NCI-H1417 treated with DMSO at 0.1 percent for 48 hours (cell line): ENCODE data around the gene ANKS1B.
"Not testable (repeated sequence)": the region's sequence is repeated elsewhere in the genome, so short reads cannot be mapped to it uniquely, and the experiment has no call there.

Experiments
- DNase-seq: peaks from one replicate; lab custom pipeline; 2025; lab: John Stamatoyannopoulos, UW

The ANKS1B gene

DNA sequence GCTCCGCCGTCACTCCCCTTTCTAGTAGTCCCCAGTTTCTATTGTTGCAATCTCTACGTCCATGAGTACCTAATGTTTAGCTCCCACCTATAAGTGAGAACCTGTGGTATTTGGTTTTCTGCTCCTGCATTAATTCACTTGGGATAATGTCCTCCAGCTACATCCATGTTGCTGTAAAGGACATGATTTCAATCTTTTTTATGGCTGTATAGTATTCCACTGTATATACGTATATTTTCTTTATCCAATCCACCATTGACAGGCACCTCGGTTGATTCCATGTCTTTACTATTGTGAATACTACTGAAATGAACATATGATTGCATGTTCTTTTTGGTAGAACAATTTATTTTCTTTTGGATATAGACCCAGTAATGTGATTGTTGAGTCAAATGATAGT, 114.7 kb downstream of the ANKS1B start:
- no peak for DNase-seq

DNA sequence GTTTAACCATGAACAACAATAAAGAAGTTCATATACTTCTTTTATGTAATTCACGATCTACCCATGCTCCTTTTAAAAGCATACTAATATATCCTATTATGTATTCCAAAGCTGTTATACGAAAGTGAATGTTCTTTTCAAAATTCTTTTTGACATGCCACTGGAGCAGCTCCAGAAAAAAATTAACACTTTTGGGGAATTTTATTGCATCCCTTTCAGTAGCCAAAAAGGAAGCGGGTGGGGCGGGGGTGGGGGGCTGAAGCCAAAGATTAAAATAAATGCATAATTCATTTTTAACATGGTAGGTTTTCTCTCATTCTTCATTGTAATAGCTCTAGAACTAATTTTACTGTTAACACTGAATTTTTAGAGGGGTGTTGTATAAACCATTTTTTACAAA, 123.0 kb downstream of the ANKS1B start:
- DNase-seq: no peak

DNA sequence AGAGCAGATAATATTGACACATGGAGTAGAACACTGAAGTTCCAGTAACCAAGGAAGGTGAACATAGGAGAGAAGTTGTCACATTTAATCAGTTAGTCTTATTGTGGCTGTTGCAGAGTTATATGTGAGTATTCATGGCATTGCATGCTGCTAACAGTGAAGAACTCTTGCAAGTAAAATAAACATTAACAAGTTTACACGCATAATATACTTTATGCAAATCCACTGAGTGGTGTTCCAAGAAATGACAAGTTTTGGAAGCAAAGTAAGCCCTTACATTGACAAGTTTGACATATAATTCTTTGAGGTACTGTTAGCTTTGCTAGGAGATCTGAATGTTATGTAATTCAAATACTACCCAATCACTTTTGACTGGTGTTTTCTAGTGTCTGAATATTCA, 125.6 kb downstream of the ANKS1B start:
- no peak for DNase-seq

DNA sequence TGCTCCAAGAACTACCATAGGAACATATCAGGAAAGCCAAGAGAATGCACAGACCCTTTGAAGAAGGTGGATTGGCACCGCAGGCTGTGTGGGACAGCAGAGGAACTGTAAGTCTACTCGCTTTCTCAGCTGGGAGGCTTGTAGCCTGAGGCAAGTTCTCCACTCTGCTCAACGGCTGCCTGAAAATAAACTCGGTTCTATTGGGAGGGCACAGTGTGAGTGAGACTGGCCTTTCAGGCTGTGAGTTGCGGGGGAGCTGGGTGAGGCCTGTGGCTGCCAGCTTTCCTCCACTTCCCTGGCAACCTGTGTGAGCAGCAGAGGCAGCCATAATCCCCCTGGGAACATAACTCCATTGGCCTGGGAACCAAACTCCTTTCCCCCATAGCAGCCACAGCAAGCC, 132.1 kb downstream of the ANKS1B start:
- DNase-seq: no peak

DNA sequence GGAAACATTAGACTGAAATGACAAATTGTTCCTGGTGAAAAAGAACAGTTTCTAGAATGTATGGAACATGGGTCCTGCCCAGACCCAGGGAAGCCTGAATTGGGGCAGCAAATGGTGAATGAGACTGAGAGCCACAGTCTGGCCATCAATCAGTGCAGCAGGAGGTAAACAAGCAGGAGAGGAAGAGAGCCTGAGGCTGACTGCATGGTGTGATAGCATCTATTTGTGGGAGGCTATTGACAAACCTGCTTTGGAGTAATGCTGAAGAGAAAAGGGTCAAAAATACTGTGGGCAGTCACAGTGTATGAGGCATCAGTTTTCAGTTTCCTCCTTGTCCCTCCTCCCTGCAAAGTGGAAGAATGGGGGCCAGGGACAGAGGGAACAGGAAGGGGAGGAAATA, 136.8 kb downstream of the ANKS1B start:
- no peak for DNase-seq

DNA sequence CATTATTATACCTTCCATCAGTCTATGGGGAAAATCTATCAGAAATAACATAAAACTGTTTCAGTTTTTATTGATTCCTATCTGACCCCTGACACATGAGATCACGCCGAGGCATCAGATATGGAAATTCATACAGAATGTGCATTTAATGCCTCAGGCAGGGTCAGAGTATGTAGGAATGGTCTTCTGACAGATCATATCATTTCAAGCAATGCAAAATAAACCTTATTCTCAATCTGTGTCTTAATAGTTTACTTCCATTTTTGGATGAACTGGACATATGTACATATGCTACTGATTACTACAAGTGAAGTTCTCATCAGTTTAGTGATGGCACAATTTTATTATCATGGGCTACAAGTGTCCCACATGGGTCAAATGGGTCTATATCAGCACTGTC, 150.0 kb downstream of the ANKS1B start:
- DNase-seq: no peak

DNA sequence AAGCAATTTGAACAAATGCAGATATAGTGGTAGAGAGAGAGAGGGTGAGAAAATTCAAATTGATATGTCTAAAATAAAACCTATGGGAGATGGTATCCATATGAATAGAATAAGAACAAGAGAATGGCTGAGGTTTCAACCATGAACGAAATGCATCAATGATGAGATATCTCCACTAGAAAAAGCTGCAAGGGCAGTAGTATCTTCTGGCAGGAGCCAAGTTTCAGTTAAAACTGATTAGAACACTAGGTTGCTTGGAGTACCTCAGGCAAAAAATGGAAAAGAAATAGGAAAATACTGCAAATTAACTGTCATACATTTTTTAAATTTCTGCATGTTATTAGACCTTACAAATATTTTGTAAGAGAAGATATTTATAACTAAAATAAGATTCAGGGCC, 151.3 kb downstream of the ANKS1B start:
- no peak for DNase-seq

DNA sequence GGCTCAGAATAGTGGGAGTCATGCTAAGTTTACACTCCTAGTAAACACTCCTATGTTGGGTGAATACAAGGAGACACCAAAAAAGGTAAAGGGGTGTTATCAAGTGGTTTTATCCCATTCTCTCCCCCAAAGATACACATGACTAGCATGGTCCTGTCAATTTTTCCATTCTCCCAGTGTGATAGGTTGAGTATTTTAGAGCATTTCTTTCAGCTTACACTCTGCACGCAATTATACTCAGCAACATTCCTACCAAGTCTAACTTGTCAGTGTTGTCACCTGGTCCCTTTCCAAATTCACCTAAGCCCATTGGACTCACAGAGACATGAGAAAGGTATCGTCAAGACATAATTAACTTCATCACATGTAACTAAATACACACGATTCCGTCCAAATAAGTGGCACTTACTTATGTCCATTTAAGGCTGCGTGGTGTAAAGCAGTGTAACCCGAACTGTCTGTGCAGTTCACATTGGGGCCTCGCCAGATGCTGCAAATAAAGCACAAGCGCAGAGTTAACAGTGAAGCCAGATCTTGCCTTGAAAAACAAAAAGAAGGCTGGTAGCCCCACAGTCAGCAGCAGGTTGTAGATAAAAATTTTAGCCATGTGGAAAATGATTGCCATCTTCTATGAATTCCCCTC, 159.7 kb downstream of the ANKS1B start:
- no peak for DNase-seq

DNA sequence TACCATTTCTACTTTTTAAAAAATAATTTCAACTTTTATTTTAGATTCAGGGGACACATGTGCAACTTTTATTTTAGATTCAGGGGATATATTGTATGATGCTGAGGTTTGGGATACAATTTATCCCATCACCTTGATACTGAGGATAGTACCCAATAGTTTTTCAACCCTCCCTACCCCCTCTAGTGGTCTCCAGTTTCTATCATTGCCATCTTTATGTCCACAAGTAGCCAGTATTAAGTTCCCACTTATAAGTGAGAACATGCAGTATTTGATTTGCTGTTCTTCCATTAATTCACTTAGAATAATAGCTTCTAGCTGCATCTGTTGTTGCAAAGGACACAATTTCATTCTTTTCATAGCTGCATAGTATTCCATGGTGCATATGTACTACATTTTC, 162.5 kb downstream of the ANKS1B start:
- DNase-seq: no peak

DNA sequence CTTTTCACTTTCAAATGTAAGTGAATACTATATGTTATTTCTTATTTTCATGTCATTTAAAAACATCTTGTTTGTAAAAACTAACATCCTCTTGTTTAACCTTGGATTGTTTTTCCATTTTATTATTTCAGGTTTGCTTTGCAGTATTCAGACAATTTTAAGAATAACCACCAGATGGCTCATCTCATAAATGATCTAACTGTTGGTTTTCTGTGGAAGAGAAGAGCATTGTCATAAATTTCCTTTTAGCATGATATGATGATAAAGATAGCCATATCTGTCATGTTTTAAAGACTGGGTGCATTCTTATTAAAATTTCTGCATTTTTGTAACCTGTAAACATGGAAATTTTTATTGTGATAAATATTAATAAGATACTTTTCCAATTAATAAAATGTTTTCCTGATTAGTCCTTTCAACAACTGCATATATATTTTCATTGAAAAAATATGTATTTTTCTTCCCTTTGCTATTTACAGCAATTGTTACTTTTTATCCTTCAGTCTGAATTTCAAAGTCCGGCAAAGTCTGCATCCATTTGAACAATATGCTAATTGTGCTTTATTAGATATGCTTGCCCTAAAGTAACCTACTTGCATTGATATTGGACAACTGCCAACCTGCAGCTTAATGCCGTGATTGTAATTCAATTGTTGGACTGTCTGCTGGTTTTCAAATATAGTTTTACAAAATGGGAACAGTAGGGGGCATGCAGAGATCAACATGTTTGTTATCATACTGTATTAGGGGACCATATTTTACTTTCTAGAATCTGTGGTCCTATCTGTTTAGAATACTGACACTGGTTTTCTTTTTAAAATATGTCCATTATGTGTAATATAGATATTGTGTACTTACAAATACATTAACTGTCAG, 173.8 kb downstream of the ANKS1B start:
- peak; percentile 87 for DNase-seq

DNA sequence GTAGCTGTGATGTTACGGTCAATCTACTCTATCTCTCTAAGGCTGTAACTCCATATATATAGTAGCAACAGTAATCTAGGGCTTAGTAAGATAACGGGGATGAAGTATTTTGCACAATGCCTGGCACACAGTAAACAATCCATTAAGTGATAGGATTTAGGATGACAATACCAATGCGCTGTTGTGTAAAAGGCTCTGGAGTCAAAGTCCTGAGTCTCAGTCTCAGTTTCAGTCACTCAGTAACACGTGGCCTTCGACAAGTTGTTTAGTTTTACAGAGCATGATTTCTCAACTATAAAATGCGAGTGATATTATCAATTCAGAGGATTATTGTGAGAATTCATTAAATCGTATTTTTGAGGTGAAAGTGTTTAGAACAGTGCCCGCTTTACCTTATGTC, 174.8 kb downstream of the ANKS1B start:
- no peak for DNase-seq

DNA sequence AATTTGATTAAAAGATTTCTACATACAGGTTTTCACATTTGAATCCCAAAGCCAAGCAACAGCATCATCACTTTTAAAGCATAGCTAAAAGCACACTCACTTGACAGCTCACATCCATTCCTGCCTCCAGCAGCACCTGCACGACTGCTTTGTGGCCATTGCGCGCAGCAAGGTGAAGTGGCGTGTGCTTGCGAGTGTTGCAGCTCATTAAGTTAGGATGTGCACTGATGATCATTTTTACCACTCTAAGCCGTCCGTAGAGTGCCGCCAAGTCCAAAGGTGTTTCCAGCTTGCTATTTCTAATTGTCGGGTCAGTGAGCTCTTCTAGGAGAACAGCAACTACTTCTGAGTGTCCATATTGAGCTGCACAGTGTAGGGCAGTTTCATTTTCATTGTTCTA, 178.4 kb downstream of the ANKS1B start:
- DNase-seq: no peak

DNA sequence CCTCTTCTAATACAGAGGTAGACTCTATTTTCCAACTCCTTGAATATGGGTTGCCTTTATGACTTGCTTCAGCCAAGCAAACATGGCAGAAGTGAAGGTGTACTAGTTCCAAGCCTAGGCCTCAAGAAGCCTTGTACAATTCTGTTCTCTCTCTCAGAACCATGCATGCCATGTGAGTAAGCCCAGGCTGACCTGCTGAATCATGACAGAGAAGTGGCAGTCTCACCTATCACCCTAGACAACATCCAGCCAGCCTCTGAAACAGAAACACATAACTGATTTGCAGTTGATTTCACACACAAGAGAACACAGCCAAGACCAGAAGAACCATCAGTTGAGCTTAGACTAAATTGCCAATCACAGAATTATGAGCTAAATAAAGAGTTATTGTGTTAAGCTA, 180.0 kb downstream of the ANKS1B start:
- DNase-seq: no peak

DNA sequence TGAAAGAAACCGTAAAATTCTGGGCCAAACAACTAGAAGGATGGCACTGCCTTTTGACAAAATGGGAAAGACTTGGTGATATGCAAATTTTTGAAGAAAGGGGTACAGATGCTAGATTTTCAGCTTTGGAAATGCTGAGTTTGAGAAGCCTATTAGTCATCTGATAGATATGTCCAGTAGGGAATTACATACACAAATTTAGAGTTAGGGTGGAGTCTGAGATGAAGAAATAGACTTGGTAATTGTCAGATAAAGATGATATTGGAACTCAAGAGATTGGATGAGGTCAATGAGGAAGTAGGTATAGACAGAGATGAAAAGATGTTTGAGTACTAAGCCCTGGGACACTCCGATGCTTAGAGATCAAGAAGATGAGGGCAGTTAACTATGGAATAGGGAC, 184.1 kb downstream of the ANKS1B start:
- DNase-seq: no peak

DNA sequence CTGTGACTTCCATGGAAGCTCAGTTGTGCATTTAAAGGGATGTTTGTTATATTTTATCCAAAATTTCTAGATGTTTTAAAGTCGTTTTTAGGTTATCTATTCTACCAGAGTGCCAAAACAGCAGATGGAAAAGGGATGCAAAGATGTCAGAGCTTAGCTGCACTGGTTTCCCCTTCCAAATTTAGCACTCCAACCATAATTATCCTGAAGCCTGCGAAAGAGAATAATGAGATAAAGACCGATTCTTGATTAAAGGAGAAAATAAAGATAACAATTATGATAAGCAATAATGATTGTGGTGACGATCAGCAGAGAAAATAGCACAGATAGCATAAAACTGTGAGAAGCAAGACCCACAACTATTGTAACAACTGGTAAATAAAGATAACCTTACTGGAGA, 186.8 kb downstream of the ANKS1B start:
- DNase-seq: not testable (repeated sequence)

DNA sequence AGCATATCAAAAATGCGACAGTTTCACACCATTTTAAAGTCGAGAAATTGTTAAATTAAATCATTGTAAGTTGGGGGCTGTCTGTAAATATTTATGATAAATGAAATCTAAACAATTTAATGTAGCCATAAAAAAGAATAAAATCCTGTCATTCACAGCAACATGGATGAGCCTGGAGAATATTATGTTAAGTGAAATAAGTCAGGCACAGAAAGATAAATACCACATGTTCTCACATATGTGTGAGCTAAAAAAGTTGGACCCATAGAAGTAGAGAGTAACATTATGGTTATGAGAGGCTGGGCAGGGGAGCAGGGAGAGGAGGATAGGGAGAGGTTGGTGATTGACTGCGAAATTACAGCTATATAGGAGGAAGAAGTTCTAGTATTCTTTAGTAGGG, 201.3 kb downstream of the ANKS1B start:
- DNase-seq: no peak

DNA sequence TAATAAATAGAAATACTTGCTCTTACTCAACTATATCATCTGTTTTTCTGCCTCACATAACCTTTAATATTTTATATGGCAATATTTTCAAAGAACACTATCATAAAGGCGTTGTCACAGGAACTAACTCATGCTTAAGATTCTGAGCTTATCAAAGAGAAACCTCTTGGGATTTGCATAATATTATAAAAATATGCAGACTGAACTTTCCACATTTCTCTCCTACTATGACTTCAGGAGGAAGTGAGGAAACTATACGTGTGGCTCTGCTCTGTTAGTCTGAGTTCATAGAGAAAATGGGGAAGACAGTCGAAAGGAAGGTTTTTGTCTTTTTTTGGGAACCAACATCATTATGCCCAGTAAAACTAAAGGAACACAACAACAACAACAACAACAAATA, 212.5 kb downstream of the ANKS1B start:
- no peak for DNase-seq

DNA sequence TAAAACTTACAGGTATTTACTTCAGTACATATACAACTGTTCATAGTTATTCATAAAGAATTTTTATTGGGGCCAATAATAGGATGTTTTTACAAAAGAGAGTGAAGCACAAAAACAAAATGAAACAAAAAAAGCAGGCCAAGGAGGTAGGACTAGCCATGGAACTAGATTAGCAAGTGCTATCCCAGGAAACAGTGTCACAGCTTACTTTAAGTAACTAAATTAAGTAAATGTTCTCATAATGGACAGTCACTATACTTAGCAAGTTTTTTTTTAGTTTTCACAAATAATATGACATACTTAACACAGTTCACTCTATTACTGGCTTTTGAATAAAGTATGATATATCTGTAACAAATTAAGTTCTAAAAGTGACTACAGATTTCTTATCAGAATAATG, 213.1 kb downstream of the ANKS1B start:
- no peak for DNase-seq

DNA sequence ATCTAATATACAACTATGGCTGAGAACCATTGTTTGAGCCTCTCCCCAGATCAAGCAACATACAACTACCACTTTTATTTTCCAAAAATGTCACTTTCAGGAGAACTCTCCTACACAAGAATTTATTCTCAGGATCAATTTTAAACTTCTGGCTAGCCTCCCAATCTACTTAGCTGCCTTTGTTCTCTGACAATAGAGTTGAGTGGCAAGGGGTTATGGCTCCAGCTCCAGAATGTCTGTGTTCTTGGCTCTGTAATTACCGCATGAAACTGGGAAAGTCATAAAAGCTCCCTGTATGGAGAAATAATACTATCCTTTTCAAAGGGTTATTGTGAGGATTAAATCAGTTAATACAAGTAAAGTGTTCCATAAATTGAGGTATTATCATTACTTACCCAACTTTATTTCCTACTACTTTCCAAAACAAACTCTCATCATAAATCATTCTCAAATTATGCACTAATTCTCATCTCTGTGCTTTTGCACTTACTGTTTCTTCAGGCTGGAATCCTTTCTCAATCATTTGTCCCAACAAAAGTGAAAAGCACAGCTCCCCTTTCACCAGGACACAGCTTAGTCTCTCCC, 215.2 kb downstream of the ANKS1B start:
- DNase-seq: no peak

DNA sequence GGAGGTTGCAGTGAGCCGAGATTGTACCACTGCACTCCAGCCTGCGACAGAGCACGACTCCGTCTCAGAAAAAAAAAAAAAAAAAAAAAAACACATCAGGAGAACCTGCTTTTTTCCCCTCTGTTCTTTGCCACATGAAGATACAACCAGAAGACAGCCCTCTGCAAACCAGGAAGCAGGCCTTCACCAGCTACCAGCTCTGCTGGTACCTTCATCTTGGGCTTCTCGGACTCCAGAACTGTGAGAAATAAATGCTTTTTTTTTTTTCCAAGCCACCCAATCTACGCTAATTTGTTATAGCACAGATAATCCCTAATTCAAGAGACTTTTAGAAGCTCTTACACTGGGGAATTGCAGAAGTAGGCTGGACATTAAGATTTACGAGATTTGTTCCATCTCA, 216.0 kb downstream of the ANKS1B start:
- no peak for DNase-seq

DNA sequence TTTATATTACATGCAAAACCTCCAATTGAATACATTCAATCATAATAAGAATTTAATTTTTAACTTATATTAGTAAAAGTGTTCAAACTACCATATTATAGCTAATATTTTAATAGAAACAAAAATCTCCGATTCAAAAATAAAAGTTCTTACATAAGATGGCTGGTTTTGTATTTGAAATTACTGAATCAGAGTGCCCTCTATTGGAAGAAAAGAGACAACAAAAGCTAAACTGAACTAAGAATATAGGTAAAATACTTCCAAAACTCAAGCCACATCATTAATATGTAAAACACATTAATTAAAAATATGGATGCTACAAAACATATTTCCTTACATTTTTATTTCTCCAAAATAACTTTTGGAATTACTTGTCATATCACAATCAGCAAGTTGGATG, 216.9 kb downstream of the ANKS1B start:
- DNase-seq: peak; percentile 16

DNA sequence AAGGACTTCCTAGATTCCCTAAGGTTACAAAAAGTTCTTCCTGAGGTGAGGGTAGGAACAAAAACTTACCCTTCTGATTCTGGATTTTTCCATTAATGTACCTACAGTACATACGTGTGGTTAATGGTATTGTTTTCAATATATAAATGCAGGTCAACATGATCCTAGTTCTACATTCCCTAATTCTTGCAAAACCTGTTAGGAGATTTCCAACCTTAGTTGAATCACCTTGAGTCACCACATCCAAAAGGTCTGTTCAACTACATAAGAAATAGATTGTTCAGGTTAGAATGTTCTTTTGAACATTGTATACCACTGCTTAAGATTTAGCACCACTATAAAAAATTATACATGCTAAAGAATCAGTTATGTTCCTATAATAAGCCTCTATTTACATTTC, 218.3 kb downstream of the ANKS1B start:
- DNase-seq: no peak

DNA sequence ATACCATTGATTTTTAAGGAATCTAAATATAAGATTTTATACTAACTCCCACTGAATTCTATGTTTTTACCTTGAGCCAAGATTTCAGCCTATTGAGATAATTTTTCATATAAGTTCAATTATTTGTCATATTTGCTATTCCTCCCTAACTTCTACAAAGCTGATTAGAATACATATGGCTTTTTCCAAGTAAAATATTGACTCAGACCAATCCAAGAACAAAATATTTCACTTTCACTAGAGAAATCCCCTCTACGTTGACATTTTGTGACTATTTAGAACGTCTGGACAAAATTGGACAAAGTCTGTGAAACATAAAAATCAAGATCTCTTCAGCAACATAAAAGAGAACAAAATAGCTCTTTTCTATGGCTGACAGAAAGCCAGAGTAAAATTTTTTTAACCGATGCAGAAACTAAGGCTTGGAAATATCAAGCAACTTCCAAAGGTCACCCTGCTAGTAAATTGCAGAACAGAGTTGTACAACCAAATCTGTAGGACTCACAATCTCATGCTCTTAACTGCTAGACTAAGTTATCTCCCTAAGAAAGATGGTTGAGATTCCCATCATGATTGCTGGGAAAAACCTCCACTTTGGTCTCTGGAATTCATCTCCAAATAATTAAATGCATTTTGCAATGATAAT, 219.1 kb downstream of the ANKS1B start:
- no peak for DNase-seq
